K562 (cell line): ENCODE results near the gene ERG28. TPM values are rescaled to one million over a fixed set of nuclear protein-coding genes. Genes with fewer than 3 reads are reported as not detected.

Experiments used
- ATAC-seq: fragments of 200-7000 bp; cut with Tn5 transposase; 3 replicates; pipeline ENCODE4 v1.9.1; 2020; ENCODE audit warnings: moderate library complexity
- BruUV-seq: library from RNA; stranded (reverse); fragments of 400-500 nt; replicated peaks from 2 replicates; lab custom pipeline; 2021; lab: Mats Ljungman, UMichigan
- CTCF ChIA-PET: fragments of 300-600 bp; formaldehyde crosslinking; extraction: SDS; loops from one replicate; lab custom pipeline; 2021; ENCODE audit warnings: low intra/inter-chr PET ratio; lab: Yijun Ruan, JAX
- POLR2A ChIA-PET: fragments of 300-600, 350-650 bp; sonication (Branson Sonifier 250); formaldehyde crosslinking; extraction: SDS; loops from one replicate; lab custom pipeline; 2021; ENCODE audit warnings: antibody characterized with exemption, inconsistent platforms; lab: Yijun Ruan, JAX
- DNase-seq, 4 experiments: peaks; one replicate each; pipeline versions ENCODE4 v3.0.0 to v3.0.0-alpha.2; 2011 to 2018; ENCODE audit warnings: low spot score in 3 of 4, mixed read lengths in 3 of 4; ENCODE audit errors: extremely low read depth in 1 of 4
- FAIRE-seq: peaks from 2 replicates; lab custom pipeline; 2011; peaks lifted over from hg19 to GRCh38; lab: Jason Lieb, UNC
- H2AFZ ChIP-seq: 2 replicates; pipeline ENCODE4 v1.6.0; 2011; ENCODE audit warnings: low read depth, low read length, control low read depth, inconsistent platforms
- H3K27ac ChIP-seq: fragments of 200-600 bp; 3 replicates; pipeline ENCODE4 v1.8.0; 2011; ENCODE audit warnings: low read depth, mild to moderate bottlenecking, control low read depth, inconsistent platforms, low read length, moderate library complexity, mixed read lengths; ENCODE audit errors: extremely low read depth
- H3K27me3 ChIP-seq, 2 experiments: fragments of 300-600 bp in 1 of 2; 2 replicates in 1 of 2; 3 replicates in 1 of 2; pipeline versions ENCODE4 v1.6.0 to v1.8.0; 2011; ENCODE audit warnings: inconsistent platforms in 2 of 2, low read length in 2 of 2, mild to moderate bottlenecking in 1 of 2, mixed read lengths in 1 of 2, moderate library complexity in 1 of 2; ENCODE audit not compliant: control insufficient read depth in 2 of 2, insufficient read depth in 2 of 2
- H3K36me3 ChIP-seq: fragments of 300-600 bp; 3 replicates; pipeline ENCODE4 v1.8.0; 2011; ENCODE audit warnings: mild to moderate bottlenecking, low read length, inconsistent platforms; ENCODE audit not compliant: control insufficient read depth, insufficient read depth
- H3K4me1 ChIP-seq, 2 experiments: fragments of 200-600 bp in 1 of 2; replicated peaks in 1 of 2; 2 replicates in 1 of 2; 3 replicates in 1 of 2; pipeline versions ENCODE4 v1.5.1 to v1.8.0; 2011; ENCODE audit warnings: inconsistent platforms in 2 of 2, low read length in 2 of 2, mild to moderate bottlenecking in 1 of 2, mixed read lengths in 1 of 2, moderate library complexity in 1 of 2; ENCODE audit not compliant: control insufficient read depth in 2 of 2, insufficient read depth in 2 of 2
- H3K4me2 ChIP-seq: 2 replicates; pipeline ENCODE4 v1.6.1; 2011; ENCODE audit warnings: low read length, control low read depth, inconsistent platforms, mixed read lengths; ENCODE audit not compliant: insufficient read depth
- H3K4me3 ChIP-seq: fragments of 200-600 bp; sonication (generic), shearing (Covaris generic); 2 replicates; pipeline ENCODE4 v1.5.1; 2016; ENCODE audit warnings: control low read depth, inconsistent platforms
- H3K79me2 ChIP-seq: fragments of 200-600 bp; 3 replicates; pipeline ENCODE4 v1.8.0; 2011; ENCODE audit warnings: low read length, inconsistent platforms; ENCODE audit not compliant: control insufficient read depth, insufficient read depth
- H3K9ac ChIP-seq, 2 experiments: 2 replicates each; pipeline versions ENCODE4 v1.6.0 to v1.6.1; 2011; ENCODE audit warnings: low read depth in 2 of 2, low read length in 2 of 2, control low read depth in 1 of 2, inconsistent platforms in 1 of 2, mild to moderate bottlenecking in 1 of 2, mixed read lengths in 1 of 2; ENCODE audit not compliant: insufficient read depth in 1 of 2
- H3K9me1 ChIP-seq: one replicate; pipeline ENCODE4 v1.6.0; 2011; ENCODE audit warnings: inconsistent platforms, mild to moderate bottlenecking, low read length, moderate library complexity; ENCODE audit not compliant: control insufficient read depth, insufficient read depth
- H3K9me3 ChIP-seq: replicated peaks from 2 replicates; pipeline ENCODE4 v1.5.1; 2011; ENCODE audit warnings: low read depth, low read length, inconsistent platforms; ENCODE audit not compliant: control insufficient read depth, insufficient read depth
- H4K20me1 ChIP-seq: replicated peaks from 2 replicates; pipeline ENCODE4 v1.6.1; 2011; ENCODE audit warnings: low read length, inconsistent platforms, mixed read lengths; ENCODE audit not compliant: control insufficient read depth, insufficient read depth
- CTCF ChIP-seq, 3 experiments: IDR thresholded peaks in 2 of 3; conservative IDR thresholded peaks in 1 of 3; 2 replicates each; pipeline ENCODE4 v1.5.1; 2011 to 2012; ENCODE audit warnings: low read length in 3 of 3, mild to moderate bottlenecking in 3 of 3, control low read depth in 2 of 3, improper control_type of control experiment in 1 of 3, inconsistent platforms in 1 of 3, low read depth in 1 of 3, mixed read lengths in 1 of 3, moderate library complexity in 1 of 3; ENCODE audit not compliant: insufficient read depth in 2 of 3
- FOSL1 ChIP-seq: fragments of 200-800 bp; sonication (Bioruptor generic); conservative IDR thresholded peaks from 2 replicates; pipeline ENCODE4 v1.6.1; 2016; ENCODE audit warnings: missing genetic modification characterization, missing compliant biosample characterization
- GATAD2B ChIP-seq: fragments of 450-650 bp; IDR thresholded peaks from 2 replicates; pipeline ENCODE4 v1.6.1; 2017; ENCODE audit warnings: mild to moderate bottlenecking, borderline replicate concordance
- IRF2 ChIP-seq: sonication (generic); formaldehyde crosslinking; IDR thresholded peaks from 2 replicates; pipeline ENCODE4 v1.8.1; 2022; ENCODE audit warnings: mild to moderate bottlenecking, missing genetic modification reagents
- SETDB1 ChIP-seq: IDR thresholded peaks from one replicate; pipeline ENCODE4 v1.6.1; 2012; ENCODE audit warnings: low read length, control low read depth, inconsistent platforms
- ZNF639 ChIP-seq, 2 experiments: fragments of 200-800 bp in 1 of 2; sonication (Bioruptor generic) in 1 of 2; sonication (generic) in 1 of 2; formaldehyde crosslinking in 1 of 2; IDR thresholded peaks in 1 of 2; conservative IDR thresholded peaks in 1 of 2; 2 replicates each; pipeline versions ENCODE4 v1.5.0 to v1.6.1; 2016 to 2020; ENCODE audit warnings: missing compliant biosample characterization in 1 of 2, missing genetic modification characterization in 1 of 2, missing genetic modification reagents in 1 of 2
- WGBS: fragments of 100-300 bp; shearing (Covaris generic); methylation state at CpG from one replicate; pipeline ENCODE4 v1.1.6; 2016; ENCODE audit warnings: low coverage, mixed read lengths; ENCODE audit not compliant: insufficient coverage; ENCODE audit errors: missing lambda C conversion rate; 5-methylcytosine and 5-hydroxymethylcytosine counted together
- in situ Hi-C: fragments of 300-500 bp; cut with MboI; formaldehyde crosslinking; loops from 4 replicates; pipeline ENCODE4 v1.15.0; 2018; ENCODE audit warnings: inconsistent platforms, mixed read lengths
- intact Hi-C: fragments of 100-400 bp; cut with micrococcal nuclease; formaldehyde crosslinking; loops from 2 replicates; pipeline ENCODE4 v1.14.2; 2022
- polyA plus RNA-seq, 8 experiments: library from polyadenylated mRNA; depleted of rRNA in 4 of 8; stranded (reverse) in 5 of 8; unstranded in 3 of 8; fragments of >200 nt; fragmentation: Nextera tagmentation in 2 of 8; fragmentation: Illumina TruSeq in 1 of 8; extraction: Ambion mirVana in 2 of 8; extraction: Trizol in 1 of 8; gene quantifications; 2 replicates each; pipeline versions ENCODE4 v1.2.1 to v1.2.3, GENCODE V29; 2011 to 2014; ENCODE audit warnings: inconsistent platforms in 1 of 8, missing spikeins in 1 of 8
- total RNA-seq, 7 experiments: library from RNA; depleted of rRNA in 6 of 7; stranded (reverse); fragments of >200 nt in 6 of 7; fragmentation: Illumina TruSeq in 2 of 7; extraction: Trizol in 2 of 7; gene quantifications; 2 replicates each; pipeline versions ENCODE4 v1.2.1 to v1.2.3, GENCODE V29; 2011 to 2021; ENCODE audit warnings: low replicate concordance in 1 of 7

Gene ERG28
- total and polyA plus RNA-seq, 9 of the 15 experiments (the other 6 are each of a cell fraction or from before 2014, with no cell fraction given), result 3.1 to 34.2 (median 14.2) TPM

- BruUV-seq, result no TSS peak
- 50% methylated on average over 2 of the region's 2 CpGs for WGBS
These were observed 14.7 kb upstream of the ERG28 start for GRCh38 chr14:75675265-75675960.

More at GRCh38 chr14:75675265-75675960, 14.7 kb upstream of the ERG28 start:
- no peak overlapping the region for H2AFZ ChIP-seq
- H3K9me3 ChIP-seq, result no peaks in the 10 kb centered on the region
- H3K9ac ChIP-seq, result no peak overlapping the region
- no peak for DNase-seq
- FAIRE-seq, result peak; percentile 6
- peaks cover 1% of the 10 kb centered on the region; the same call in 1 of the 3 replicates for H3K36me3 ChIP-seq
- H3K4me2 ChIP-seq, result no peak overlapping the region
- H3K27me3 ChIP-seq, result no peaks in the 10 kb centered on the region
- TF ChIP-seq ZNF639 (CRISPR knock-in tag; conservative IDR thresholded peaks at IDR 0.05 in 1 of 2, IDR thresholded peaks at IDR 0.05 in 1 of 2), result no peak
- no peak for TF ChIP-seq FOSL1 (tag)
- TF ChIP-seq GATAD2B, result no peak
- TF ChIP-seq SETDB1, result no peak
- TF ChIP-seq CTCF (IDR thresholded peaks at IDR 0.05 in 2 of 3, conservative IDR thresholded peaks at IDR 0.05 in 1 of 3; ENCODE audit: insufficient read depth in 2 of 3, low read depth in 1 of 3, low read length in 3 of 3), result peak in 2 of 3 experiments; percentile 20 to 25; a peak in 1 of 6 replicates
- TF ChIP-seq IRF2 (CRISPR knock-in tag), result no peak
- no peaks in the 10 kb centered on the region for H4K20me1 ChIP-seq
- H3K4me3 ChIP-seq, result no peak overlapping the region
- H3K4me1 ChIP-seq, result no peaks in the 10 kb centered on the region
- CTCF ChIA-PET, result no interaction called here
- no peak overlapping the region for H3K27ac ChIP-seq
- in situ Hi-C loops, result no loop called here
- H3K79me2 ChIP-seq, result no peaks in the 10 kb centered on the region
- intact Hi-C loops, result no loop called here
- POLR2A ChIA-PET, result interaction anchor here (0.7 kb wide), 1 partner anchor 818 kb away, joined by 3 read pairs; no protein-coding TSS in a partner anchor
- H3K9me1 ChIP-seq, result peaks cover 8% of the 10 kb centered on the region
- peak; percentile 61; the same call in 2 of the 3 replicates for ATAC-seq
